ENCODE data around the gene MYBBP1A. TPM values are rescaled to one million over a fixed set of nuclear protein-coding genes. Genes with fewer than 3 reads are reported as not detected.

MYBBP1A gene
- total and polyA plus RNA-seq, 9 of the 15 experiments (the other 6 are each of a cell fraction or from before 2014, with no cell fraction given): 2.0 to 114 (median 47.2) TPM

DNA sequence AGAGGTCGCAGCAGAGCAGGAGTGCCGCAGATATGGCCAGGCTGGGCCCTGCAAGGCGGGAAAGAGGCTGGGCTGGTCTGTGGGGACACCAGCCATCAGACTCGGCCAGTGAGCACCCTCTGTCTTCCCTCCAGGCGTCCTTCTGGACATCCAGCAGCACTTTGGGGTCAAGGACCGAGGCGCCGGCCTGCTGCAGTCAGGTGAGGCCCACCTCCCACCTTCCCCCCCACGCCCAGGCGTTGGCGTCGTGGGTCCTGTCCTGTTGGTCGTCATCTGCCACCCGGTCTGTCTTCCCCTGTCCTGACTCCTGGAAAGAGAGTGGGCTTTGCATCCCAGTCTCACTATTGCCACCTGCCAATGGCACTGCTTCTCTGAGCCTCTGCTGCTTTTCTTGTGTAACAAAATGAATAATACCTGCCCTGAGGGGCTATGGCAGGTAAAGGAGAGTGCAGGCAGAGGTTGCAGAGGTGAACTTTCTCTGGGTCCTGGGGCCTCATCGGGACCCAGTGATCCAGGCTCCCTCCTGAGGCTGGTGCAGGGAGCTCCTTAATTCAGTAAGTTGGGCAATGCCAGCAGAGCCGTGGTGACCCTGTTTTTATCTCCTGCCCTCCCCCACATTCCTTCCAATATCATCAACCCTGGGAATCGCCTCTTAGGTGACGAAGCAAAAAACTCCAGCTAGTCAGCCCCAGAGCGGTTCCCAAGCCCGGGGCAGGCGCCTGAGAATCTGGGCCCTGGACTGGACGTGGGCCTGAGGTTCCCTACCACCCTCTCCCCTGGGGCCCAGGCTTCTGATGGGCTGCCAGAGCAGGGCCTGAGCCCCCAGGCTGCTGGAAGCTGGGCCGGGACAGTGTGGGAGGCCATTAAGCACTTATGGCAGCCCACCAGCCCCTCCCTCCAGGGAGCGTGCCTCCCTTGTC lies 41.8 kb downstream of the MYBBP1A start:
- in situ Hi-C loops (cut with MboI) (no loop called here), intact Hi-C loops (cut with micrococcal nuclease) (no loop called here)
- Histone ChIP-seq H3K4me3 (no peak overlapping the region), H3K27me3 (ENCODE audit: control insufficient read depth in 2 of 2, insufficient read depth in 2 of 2, low read length in 2 of 2) (peaks cover 0 to 61% of the 10 kb centered on the region in 2 experiments; a peak in 2 of 5 replicates), H3K4me2 (ENCODE audit: insufficient read depth, low read length) (no peak overlapping the region), H3K9me1 (ENCODE audit: control insufficient read depth, insufficient read depth, low read length) (no peaks in the 10 kb centered on the region), H3K9ac (ENCODE audit: insufficient read depth in 1 of 2, low read depth in 2 of 2, low read length in 2 of 2) (peak overlapping the region in 1 of 2 experiments; percentile 45; a peak in 1 of 4 replicates), H4K20me1 (replicated peaks; ENCODE audit: control insufficient read depth, insufficient read depth, low read length) (peaks cover 3% of the 10 kb centered on the region; the same call in 1 of the 2 replicates), H3K4me1 (replicated peaks in 1 of 2; ENCODE audit: control insufficient read depth in 2 of 2, insufficient read depth in 2 of 2, low read length in 2 of 2) (peaks cover 0 to 26% of the 10 kb centered on the region in 2 experiments; a peak in 2 of 5 replicates), H2AFZ (ENCODE audit: low read depth, low read length) (no peak overlapping the region), H3K79me2 (ENCODE audit: control insufficient read depth, insufficient read depth, low read length) (no peaks in the 10 kb centered on the region), H3K9me3 (replicated peaks; ENCODE audit: control insufficient read depth, insufficient read depth, low read depth, low read length) (no peaks in the 10 kb centered on the region), H3K27ac (ENCODE audit: extremely low read depth, low read depth, low read length) (no peak overlapping the region), H3K36me3 (ENCODE audit: control insufficient read depth, insufficient read depth, low read length) (no peaks in the 10 kb centered on the region)
- ChIA-PET CTCF (ENCODE audit: low intra/inter-chr PET ratio) (no interaction called here), POLR2A (interaction anchor here (0.5 kb wide), 1 partner anchor 553 kb away, joined by 3 read pairs; no protein-coding TSS in a partner anchor)
- DNase-seq (ENCODE audit: extremely low read depth in 1 of 4, low spot score in 3 of 4) (no peak), ATAC-seq (no peak), FAIRE-seq (no peak)
- WGBS (ENCODE audit: insufficient coverage, low coverage, missing lambda C conversion rate): 5% methylated on average over 11 of the region's 24 CpGs
- TF ChIP-seq NFE2 (IDR thresholded peaks at IDR 0.05; ENCODE audit: low read depth) (peak; percentile 52; the same call in 1 of the 2 replicates), ZNF431 (CRISPR knock-in tag; IDR thresholded peaks at IDR 0.05) (no peak), TOE1 (IDR thresholded peaks at IDR 0.05; ENCODE audit: borderline replicate concordance) (no peak), TOE1 (CRISPR knock-in tag; IDR thresholded peaks at IDR 0.05; ENCODE audit: borderline replicate concordance, low read depth) (no peak), ZNF316 (IDR thresholded peaks at IDR 0.05) (0 out of 2 replicates have a peak, but pooled peaks have one; percentile 2), C11orf30 (IDR thresholded peaks at IDR 0.05; ENCODE audit: low read depth) (peak; percentile 28; the same call in 1 of the 2 replicates), MAFG (tag; conservative IDR thresholded peaks at IDR 0.05) (peak; percentile 57), CEBPG (CRISPR knock-in tag; IDR thresholded peaks at IDR 0.05) (no peak), CEBPG (tag; conservative IDR thresholded peaks at IDR 0.05 in 1 of 2, IDR thresholded peaks at IDR 0.05 in 1 of 2) (0 out of 4 replicates have a peak, but pooled peaks of 1 of the 2 experiments have one; percentile 10), SIRT6 (IDR thresholded peaks at IDR 0.05; ENCODE audit: low read depth, low read length) (no peak)
- TF ChIP-seq, protein P1, sequence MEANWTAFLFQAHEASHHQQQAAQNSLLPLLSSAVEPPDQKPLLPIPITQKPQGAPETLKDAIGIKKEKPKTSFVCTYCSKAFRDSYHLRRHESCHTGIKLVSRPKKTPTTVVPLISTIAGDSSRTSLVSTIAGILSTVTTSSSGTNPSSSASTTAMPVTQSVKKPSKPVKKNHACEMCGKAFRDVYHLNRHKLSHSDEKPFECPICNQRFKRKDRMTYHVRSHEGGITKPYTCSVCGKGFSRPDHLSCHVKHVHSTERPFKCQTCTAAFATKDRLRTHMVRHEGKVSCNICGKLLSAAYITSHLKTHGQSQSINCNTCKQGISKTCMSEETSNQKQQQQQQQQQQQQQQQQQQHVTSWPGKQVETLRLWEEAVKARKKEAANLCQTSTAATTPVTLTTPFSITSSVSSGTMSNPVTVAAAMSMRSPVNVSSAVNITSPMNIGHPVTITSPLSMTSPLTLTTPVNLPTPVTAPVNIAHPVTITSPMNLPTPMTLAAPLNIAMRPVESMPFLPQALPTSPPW (CRISPR knock-in tag; IDR thresholded peaks at IDR 0.05): no peak
- no TSS peak for BruUV-seq (replicated peaks)

All from K562 (cell line).